HG03469 (cell line): ENCODE measurements around the gene PPP1R14B.

Source experiments
- ATAC-seq: cut with Tn5 transposase; IDR thresholded peaks from one replicate; pipeline ENCODE4 v1.9.1; 2021; ENCODE audit warnings: mild to moderate bottlenecking, moderate library complexity, moderate number of reproducible peaks; ENCODE audit not compliant: unreplicated experiment

The PPP1R14B gene

DNA sequence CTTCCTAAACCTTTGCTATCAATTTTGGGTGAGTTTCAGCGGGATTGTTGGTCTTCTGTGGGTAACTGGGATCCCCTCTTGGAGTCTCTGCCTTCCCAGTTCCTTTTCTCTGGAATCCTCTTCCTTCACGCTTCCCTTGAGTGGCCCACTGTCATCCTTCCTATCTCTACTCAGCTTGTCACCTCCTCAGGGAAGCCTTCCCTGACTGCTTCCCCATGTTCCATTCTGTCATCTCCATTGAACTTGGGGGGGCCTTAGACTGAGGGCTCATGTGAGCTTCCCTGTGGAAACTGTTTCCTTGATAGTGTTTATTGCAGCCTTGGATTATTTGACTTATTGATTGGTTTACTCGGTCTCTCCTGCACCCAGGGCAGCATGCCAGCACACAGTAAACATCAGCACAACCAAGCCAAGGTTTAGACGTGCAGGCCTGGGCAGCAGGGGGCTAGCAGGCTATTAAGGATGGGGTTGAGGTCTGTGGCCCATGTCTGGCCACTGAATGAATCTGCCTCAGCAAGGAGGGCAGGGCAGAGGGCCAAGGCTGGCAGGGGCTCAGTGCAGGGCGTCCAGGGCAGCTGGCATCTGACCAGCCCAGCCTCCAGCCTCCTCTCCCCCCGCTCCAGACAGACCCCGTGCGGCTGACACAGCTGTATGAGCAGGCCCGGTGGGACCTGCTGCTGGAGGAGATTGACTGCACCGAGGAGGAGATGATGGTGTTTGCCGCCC is 28.0 kb downstream of the PPP1R14B start:
- ATAC-seq, result no peak

DNA sequence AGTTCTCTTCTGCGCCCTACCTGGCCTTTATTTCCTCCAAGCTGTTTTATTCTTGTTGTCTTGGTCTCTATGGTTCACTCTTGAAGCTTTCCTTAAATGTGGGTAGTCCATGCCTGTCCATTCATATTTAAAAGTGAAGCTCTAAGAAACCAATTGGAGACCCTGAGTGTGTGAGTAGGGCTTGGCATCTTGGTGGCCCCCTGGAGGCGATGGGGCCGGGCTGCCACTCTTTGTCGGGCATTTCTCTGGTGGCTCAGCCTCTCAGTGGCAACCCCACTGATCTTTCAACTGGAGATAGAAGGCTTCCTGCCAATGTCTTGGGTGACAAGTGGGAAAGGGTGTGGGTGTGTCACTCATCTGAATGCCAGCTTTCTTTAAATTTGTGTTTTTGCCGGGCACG is 29.9 kb downstream of the PPP1R14B start:
- no peak for ATAC-seq

DNA sequence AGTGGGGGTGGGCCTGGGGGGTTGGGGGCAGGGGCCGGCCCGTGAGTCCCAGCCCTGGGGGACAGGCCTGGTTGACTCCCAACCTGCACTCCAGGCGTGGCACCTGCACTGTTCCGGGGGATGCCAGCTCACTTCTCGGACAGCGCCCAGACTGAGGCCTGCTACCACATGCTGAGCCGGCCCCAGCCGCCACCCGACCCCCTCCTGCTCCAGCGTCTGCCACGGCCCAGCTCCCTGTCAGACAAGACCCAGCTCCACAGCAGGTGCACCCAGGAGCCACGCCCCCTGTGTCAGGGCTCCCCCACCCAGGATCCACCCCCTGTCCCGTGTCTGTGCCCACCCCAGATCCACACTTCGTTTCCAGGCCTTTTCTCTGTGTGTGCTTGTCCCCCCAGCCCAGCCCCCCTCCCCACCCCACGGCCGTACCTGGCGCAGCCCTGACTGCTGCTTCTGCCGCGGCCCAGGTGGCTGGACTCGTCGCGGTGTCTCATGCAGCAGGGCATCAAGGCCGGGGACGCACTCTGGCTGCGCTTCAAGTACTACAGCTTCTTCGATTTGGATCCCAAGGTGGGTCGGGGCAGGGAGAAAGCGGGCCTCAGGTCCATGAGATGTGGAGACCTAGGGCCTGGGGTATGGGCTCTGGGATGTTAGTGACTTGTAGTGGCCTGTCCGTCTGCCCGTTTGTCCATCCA is 35.4 kb downstream of the PPP1R14B start:
- no peak for ATAC-seq

DNA sequence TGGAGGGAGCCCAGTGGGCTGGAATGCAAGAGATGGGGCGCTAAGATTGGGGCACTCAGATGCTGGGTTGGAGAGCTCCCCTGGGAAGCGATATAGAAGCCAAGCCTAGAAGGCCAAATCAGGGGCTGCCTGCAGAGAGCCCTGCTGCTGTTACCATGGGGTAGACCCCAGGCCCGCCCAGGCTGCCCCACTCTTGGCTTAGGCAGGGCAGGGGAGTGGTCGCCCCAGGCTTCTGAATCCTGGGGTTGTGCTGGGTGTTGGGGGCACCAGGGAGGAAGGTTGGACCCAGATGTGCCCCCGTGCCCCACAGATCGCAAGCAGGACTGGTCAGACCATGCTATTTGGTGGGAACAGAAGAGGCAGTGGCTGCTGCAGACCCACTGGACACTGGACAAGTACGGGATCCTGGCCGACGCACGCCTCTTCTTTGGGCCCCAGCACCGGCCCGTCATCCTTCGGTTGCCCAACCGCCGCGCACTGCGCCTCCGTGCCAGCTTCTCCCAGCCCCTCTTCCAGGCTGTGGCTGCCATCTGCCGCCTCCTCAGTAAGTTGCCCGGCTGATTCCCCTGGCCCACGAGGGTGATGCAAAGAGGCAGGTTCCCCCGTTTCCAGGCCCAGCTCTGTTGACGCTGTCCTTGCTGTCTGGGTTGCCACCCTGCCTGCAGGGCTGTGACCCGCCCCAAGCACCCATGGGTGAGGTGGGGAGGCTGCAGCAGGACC is 36.3 kb downstream of the PPP1R14B start:
- no peak for ATAC-seq

DNA sequence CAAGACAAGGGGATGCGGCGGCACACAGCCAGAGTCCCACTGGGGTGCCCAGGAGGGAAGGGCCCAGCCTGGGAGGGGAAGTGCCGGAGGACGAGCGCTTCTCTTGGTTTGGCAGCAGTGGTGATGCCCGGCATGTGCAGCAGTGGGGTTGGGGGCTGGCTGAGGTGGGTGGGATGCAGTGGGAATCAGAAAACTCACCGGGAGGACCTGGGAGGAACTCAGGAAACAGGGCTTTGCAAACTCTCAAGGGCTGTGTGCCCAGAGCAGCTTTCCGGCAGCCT is 37.2 kb downstream of the PPP1R14B start:
- ATAC-seq, result no peak

DNA sequence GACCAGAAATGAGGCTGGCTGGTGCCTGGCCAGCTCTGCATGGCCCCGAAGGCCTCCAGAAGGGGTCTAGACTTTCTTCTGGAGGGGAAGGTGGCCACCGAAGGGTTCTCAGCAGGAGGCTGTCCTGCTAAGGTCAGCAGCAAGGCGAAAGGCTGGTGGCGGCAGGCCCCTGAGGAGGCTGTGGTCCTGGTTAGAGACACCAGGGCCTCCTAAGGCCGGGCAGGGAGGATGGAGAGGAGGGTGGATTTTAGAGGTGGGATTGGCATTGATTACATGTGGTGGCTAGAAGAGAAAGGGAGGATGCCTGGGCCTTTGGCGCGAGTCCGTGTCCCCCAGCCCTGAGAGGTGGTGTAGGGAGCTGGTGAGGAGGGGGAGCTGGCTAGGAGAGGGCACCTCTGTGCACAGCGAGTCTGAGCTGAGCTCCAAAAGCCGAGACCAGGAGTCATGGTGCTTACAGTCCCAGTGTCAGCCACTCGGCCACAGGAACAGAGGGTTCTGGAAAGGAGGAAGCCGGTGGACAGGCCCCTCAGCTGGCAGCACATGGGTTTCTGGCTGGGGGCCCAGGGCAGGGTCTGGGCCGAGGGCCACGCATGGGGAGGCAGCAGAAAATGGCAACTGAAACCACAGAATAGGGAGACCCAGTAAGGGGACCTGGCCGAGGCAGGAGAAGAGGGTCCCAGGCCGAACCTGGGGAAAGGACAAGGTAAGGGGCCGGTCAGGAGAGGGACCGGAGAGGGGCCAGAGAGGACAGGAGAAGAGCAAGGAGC is 37.8 kb downstream of the PPP1R14B start:
- no peak for ATAC-seq

DNA sequence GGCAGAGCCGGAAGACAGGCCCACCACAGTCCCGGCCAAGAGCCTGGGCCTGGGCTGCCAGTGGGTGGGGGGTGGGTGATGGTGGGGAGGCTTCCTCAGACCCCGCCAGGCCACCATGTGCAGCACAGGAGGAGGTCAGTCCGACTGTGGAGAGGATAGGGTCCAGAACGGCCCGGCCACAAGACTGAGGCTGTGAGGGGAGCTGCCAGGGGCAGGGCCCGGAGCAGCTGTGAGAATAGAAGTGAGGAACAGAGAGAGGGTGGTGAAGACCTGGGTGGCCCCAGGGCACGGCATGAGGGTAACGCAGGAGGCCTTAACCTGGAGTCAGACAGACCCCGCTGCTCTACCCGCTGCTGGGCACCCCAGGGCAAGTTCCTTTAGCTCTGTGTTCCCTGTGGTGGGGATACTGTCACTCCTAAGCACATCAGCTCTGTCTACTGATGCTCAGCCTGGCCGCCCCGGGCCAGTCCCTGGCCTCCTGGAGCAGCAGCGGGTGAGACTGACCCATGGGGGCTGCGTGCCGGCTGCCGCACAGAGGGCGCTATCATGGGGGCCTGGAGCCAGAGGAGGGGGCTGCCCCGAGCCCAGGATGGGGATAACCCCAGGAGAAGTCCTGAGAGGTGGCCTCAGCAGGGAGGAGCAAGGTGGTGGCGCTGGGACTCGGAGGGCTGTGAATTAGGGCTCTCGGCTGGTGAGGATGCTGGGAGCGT is 38.5 kb downstream of the PPP1R14B start:
- ATAC-seq, result no peak

DNA sequence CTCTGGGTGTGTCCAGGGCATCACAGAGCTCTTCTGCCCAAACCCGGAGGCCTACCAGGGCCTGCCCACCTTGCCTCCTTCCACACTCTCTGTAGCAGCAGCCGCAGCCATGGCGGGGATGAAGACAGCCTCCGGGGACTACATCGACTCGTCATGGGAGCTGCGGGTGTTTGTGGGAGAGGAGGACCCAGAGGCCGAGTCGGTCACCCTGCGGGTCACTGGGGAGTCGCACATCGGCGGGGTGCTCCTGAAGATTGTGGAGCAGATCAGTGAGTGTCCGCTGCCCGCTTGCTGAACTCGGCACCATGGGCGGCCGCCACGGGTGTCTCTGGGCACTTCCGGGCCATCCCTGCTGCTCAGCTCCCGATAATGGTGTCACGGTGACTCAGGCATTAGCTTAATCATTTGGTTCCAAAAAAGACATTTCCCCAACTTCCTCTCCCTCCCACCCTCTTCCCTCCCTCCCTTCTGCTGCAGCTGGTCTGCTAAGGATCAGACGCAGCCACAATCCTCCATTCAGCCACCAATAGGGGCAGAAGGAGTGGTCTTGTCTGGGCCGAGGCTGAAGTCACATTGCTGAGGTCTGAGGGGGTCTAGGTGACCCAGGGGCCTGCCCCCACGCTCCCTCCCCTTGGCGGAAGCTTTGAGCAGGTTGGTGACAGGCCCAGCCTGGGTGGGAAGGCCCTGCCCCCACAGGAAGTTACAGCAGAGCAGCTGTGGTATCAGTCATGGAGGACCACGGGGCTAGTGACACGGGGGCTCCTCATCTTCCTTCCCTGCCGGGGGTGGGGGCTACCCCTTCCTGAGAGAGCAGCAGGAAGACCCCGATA is 39.3 kb downstream of the PPP1R14B start:
- peak; percentile 34 for ATAC-seq

DNA sequence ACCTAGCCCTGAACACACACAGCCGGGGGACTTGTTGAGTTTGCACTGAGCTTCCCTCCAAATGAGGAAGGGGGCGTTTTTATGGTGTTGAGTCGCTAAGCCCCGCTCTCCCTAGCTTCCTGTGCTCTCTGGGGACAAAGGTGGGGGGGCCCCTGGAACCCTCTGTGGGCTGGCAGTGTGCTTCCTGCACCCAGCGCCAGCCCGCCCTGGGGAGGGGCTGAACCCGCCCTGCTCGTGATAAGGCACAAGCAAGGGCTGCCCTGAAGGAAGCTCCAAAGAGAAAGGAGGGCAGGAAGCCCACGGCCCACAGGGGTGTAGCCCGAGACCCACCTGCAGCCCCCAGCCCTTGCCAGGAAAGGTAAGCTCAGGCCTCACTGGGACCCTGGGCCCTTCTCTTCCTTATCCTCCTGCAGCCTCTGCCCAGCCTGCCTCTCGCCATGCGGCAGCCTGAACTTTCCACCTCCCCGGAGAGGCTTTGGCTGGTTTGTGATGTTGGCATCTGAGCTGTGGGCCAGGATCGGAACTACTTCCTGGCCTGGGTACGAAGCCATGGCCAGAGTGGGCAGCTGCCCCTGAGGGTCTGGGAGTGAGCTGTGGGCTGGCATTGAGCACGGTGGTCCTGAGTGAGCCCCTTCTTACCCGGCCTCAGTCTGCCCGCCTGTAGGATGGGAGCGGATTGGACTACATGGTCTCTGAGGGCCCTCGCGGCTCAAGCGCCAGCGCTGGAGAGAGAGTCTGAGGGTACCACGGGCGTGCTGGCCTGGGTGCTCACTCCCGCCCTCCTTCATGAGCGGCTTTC is 40.1 kb downstream of the PPP1R14B start, which contains the start of gene FERMT3:
FERMT3 (plus strand) TSS at position 265 of the 799 bp plus-strand sequence. CDS start 644 bp downstream, outside the sequence.
- no peak for ATAC-seq

DNA sequence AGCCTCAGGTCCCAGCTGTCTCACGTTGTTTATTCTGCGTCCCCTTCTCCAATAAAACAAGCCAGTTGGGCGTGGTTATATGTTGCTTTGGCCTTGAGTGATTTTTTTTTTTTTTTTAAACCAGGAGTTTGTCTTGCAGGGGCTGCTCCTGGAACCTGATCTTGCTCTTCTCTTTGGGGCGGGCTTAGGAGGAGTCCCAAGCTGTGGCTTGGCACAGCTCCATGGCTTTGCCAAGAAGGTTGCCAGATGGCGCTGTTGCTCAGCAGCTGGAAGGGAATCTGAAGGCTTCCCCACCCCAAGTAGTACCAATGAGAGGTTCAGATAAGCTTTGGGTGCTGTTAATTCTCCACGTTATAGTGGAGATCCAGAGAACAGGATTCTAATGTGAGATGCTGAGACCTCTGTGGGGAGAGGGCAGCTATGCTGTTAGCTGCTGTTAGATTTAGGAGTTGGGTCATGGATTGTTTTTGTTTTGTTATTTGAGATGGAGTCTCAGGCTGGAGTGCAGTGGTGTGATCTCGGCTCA is 42.2 kb downstream of the PPP1R14B start:
- no peak for ATAC-seq

DNA sequence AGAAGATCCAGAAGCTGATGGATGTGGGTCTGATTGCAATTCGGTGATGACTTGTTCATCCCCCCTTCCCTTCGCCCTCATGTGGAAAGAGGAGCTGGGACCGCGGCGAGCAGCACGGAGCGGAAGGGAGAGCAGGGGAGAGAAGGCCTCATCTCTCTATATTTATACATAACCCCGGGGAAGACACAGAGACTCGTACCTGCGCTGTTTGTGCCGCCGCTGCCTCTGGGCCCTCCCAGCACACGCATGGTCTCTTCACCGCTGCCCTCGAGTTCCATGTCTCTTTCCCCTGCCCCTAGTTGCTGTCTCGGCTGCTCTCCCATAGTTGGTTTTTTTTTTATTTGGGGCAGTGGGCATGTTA is 42.7 kb downstream of the PPP1R14B start:
- no peak for ATAC-seq

DNA sequence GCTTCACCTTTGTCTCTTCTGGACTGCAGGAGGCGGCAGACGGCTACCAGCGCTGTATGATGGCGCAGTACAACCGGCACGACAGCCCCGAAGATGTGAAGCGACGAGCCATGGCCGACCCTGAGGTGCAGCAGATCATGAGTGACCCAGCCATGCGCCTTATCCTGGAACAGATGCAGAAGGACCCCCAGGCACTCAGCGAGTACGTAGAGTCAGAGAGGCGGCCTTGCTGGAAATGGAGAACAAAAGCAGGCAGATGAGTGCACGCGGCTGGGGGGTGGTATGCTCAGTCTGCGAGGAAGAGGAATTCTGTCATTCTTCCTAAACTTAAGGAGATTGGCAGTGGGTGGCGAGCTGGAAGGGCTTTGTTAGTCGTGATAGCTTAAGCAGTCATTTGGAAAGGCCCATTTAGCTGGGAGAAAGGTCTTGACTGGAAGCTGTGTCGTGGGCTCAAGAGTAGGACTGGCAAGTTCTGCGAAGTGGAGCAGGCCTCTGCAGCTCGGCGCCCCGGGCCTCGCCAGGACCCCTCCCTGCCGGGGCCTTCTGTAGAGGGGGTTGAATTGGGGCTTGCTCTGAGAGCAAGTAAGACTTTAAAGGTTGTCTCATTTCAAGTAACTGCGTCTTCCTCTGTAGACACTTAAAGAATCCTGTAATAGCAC is 43.2 kb downstream of the PPP1R14B start:
- ATAC-seq, result no peak

DNA sequence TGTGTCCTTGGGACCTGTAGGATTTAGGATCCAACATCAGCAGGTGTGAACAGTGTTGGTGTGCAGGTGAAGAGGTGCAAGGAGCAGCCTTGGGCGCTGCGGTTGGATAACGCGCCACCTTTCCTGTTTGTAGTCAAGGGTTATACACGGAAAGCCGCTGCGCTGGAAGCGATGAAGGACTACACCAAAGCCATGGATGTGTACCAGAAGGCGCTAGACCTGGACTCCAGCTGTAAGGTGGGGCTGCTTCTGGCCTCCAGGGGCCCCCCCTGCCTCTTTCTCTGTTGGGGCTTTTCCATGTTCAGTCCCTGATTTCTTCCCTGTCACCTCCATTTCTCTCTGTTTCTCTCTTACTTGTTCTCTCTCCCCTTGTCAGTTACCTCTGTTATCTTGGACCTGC is 43.8 kb downstream of the PPP1R14B start:
- ATAC-seq, result no peak

DNA sequence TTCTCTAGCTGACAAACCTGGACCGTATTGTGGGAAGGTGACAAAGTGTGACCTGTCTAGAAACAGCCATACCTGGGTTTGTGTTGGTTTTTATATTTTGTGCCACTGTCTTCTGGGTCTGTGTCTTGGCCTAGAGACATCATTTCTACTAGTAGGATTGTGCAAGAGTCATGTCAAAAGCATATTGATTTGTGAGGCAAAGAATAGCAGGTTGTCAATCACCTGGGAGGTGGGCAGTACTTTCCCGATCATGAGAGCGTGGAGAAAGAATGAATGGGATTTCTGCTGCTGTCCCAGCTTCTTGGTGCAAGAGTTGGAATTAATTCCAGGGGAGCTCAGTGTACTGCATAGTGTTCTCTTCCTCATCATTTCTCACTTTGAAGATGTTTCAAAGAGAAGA is 45.2 kb downstream of the PPP1R14B start:
- no peak for ATAC-seq

DNA sequence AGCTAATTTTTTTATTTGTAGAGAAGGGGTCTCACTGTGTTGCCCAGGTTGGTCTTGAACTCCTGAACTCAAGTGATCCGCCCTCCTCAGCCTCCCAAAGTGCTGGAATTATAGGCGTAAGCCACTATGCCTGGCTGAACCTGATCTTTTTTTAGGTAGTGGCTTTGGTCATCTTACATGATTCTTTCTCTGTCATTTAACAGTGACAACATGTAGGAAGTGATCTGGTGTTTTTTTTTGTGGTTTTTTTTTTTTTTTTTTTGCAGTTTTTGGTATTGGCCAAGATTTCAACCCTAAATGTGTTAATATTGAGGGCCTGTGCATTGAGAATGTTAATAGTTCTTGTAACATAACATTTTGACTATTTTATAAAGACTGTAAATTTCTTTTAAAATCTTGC is 48.2 kb downstream of the PPP1R14B start:
- no peak for ATAC-seq

DNA sequence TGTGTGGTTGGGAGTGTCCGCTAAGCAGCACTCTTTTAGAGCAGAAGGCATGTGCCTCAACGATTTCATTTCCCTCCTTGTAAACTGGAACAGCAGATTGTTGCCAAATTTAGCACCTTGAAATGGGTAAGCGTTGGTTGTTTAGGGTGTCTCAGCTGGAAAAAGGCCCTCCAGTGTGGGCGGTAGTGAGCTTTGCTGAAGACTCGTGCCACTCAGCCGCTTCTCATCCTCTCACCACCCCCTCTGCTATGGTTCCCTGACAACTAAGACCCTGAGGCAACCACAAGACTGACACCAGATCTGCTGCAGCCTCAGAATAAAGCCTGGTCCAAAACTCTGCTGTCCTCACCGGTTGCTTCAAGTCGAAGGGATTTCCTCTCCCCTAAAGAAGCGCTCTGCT is 50.1 kb downstream of the PPP1R14B start:
- no peak for ATAC-seq
